MM.1S (cell line): ENCODE data around the gene HDLBP.

Experiments
- DNase-seq: peaks from one replicate; pipeline ENCODE4 v3.0.0-alpha.2; 2015
- H2AFZ ChIP-seq: fragments of 300-600 bp; sonication (generic); 2 replicates; pipeline ENCODE4 v1.6.0; 2016; ENCODE audit warnings: antibody characterized with exemption, low read length
- H3F3A ChIP-seq: fragments of 300-600 bp; sonication (generic); 2 replicates; pipeline ENCODE4 v1.6.1; 2016; ENCODE audit warnings: mild to moderate bottlenecking, antibody characterized with exemption, low read length, moderate library complexity, mixed read lengths; ENCODE audit not compliant: insufficient read depth
- H3K27ac ChIP-seq: fragments of 300-600 bp; sonication (generic); 2 replicates; pipeline ENCODE4 v1.5.1; 2016; ENCODE audit warnings: mild to moderate bottlenecking, low read length
- H3K27me3 ChIP-seq: fragments of 300-600 bp; sonication (generic); replicated peaks from 2 replicates; pipeline ENCODE4 v1.6.0; 2016; ENCODE audit warnings: low read length; ENCODE audit not compliant: insufficient read depth
- H3K36me3 ChIP-seq: fragments of 300-600 bp; sonication (generic); replicated peaks from 2 replicates; pipeline ENCODE4 v1.6.1; 2016; ENCODE audit warnings: mild to moderate bottlenecking, low read length, mixed read lengths; ENCODE audit not compliant: insufficient read depth
- H3K4me1 ChIP-seq: fragments of 300-600 bp; sonication (generic); 2 replicates; pipeline ENCODE4 v1.6.1; 2016; ENCODE audit warnings: low read length, mixed read lengths
- H3K4me2 ChIP-seq: fragments of 300-600 bp; sonication (generic); 2 replicates; pipeline ENCODE4 v1.6.0; 2016; ENCODE audit warnings: low read depth, low read length
- H3K4me3 ChIP-seq: fragments of 300-600 bp; sonication (generic); 2 replicates; pipeline ENCODE4 v1.5.1; 2016; ENCODE audit warnings: low read length, mixed read lengths
- H3K79me2 ChIP-seq: fragments of 300-600 bp; sonication (generic); 2 replicates; pipeline ENCODE4 v1.6.1; 2016; ENCODE audit warnings: mixed run types, low read length, mixed read lengths
- H3K9ac ChIP-seq: fragments of 300-600 bp; sonication (generic); 2 replicates; pipeline ENCODE4 v1.6.1; 2016; ENCODE audit warnings: low read length, mixed read lengths
- H3K9me2 ChIP-seq: fragments of 300-600 bp; sonication (generic); replicated peaks from 2 replicates; pipeline ENCODE4 v1.6.1; 2016; ENCODE audit warnings: mild to moderate bottlenecking, low read length, mixed read lengths; ENCODE audit not compliant: insufficient read depth
- H3K9me3 ChIP-seq: fragments of 300-600 bp; sonication (generic); replicated peaks from 2 replicates; pipeline ENCODE4 v1.6.1; 2016; ENCODE audit warnings: mild to moderate bottlenecking, low read length, mixed read lengths; ENCODE audit not compliant: insufficient read depth
- H4K20me1 ChIP-seq: fragments of 300-600 bp; sonication (generic); 2 replicates; pipeline ENCODE4 v1.6.1; 2016; ENCODE audit warnings: mild to moderate bottlenecking, low read length, moderate library complexity, mixed read lengths; ENCODE audit not compliant: insufficient read depth
- CTCF ChIP-seq: fragments of 300-600 bp; sonication (generic); IDR thresholded peaks from 2 replicates; pipeline ENCODE4 v1.5.1; 2016; ENCODE audit warnings: antibody characterized with exemption, low read length, mixed read lengths
- EZH2 ChIP-seq: fragments of 300-600 bp; sonication (generic); optimal IDR thresholded peaks from 2 replicates; pipeline ENCODE3; 2017; ENCODE audit warnings: low read depth, mild to moderate bottlenecking, antibody characterized with exemption, low read length, mixed read lengths
- EZH2phosphoT487 ChIP-seq: fragments of 300-600 bp; sonication (generic); IDR thresholded peaks from 2 replicates; pipeline ENCODE4 v1.6.1; 2018; ENCODE audit warnings: antibody characterized with exemption, low read length

The HDLBP gene

GRCh38 chr2:241237949-241238371 lies 77.5 kb downstream of the HDLBP start:
- Histone ChIP-seq H2AFZ (no peak overlapping the region), H3K36me3 (peaks cover 3% of the 10 kb centered on the region; the same call in 1 of the 2 replicates), H3K4me2 (no peak overlapping the region), H3K27me3 (no peaks in the 10 kb centered on the region), H3K79me2 (peaks cover 16% of the 10 kb centered on the region), H3K4me3 (no peak overlapping the region), H3K27ac (no peak overlapping the region), H3K9me2 (no peaks in the 10 kb centered on the region), H3K9ac (no peak overlapping the region), H4K20me1 (no peaks in the 10 kb centered on the region), H3K4me1 (no peaks in the 10 kb centered on the region), H3F3A (no peaks in the 10 kb centered on the region), H3K9me3 (no peaks in the 10 kb centered on the region)
- TF ChIP-seq CTCF, result no peak
- no peak for TF ChIP-seq EZH2
- no peak for TF ChIP-seq EZH2phosphoT487
- no peak for DNase-seq

- H3K9ac ChIP-seq, result no peak overlapping the region
- no peak overlapping the region for H3K27ac ChIP-seq
- H3K4me2 ChIP-seq, result no peak overlapping the region
- H2AFZ ChIP-seq, result no peak overlapping the region
- no peaks in the 10 kb centered on the region for H3K9me2 ChIP-seq
- no peaks in the 10 kb centered on the region for H3F3A ChIP-seq
- no peaks in the 10 kb centered on the region for H4K20me1 ChIP-seq
- no peak overlapping the region for H3K4me3 ChIP-seq
- H3K4me1 ChIP-seq, result no peaks in the 10 kb centered on the region
- TF ChIP-seq CTCF (no peak), EZH2 (no peak), EZH2phosphoT487 (no peak)
- DNase-seq, result no peak
- peaks cover 8% of the 10 kb centered on the region; the same call in 1 of the 2 replicates for H3K79me2 ChIP-seq
- no peaks in the 10 kb centered on the region for H3K9me3 ChIP-seq
- no peaks in the 10 kb centered on the region for H3K27me3 ChIP-seq
- H3K36me3 ChIP-seq, result peaks cover 3% of the 10 kb centered on the region; the same call in 1 of the 2 replicates
These were observed 78.4 kb downstream of the HDLBP start for GRCh38 chr2:241237047-241237446.

- TF ChIP-seq EZH2 (no peak), CTCF (no peak), EZH2phosphoT487 (no peak)
- Histone ChIP-seq H4K20me1 (no peaks in the 10 kb centered on the region), H3K4me3 (no peak overlapping the region), H3K27me3 (no peaks in the 10 kb centered on the region), H3K4me2 (no peak overlapping the region), H3K9me2 (no peaks in the 10 kb centered on the region), H3K27ac (no peak overlapping the region), H3F3A (no peaks in the 10 kb centered on the region), H3K9me3 (no peaks in the 10 kb centered on the region), H3K79me2 (peaks cover 3% of the 10 kb centered on the region; the same call in 1 of the 2 replicates), H3K9ac (no peak overlapping the region), H3K4me1 (no peaks in the 10 kb centered on the region), H2AFZ (no peak overlapping the region), H3K36me3 (peaks cover 3% of the 10 kb centered on the region; the same call in 1 of the 2 replicates)
- no peak for DNase-seq
These were observed 79.4 kb downstream of the HDLBP start for GRCh38 chr2:241235859-241236593.
